Body of pancreas (tissue), 4 donors: ENCODE data around the gene CTNND2.

Experiments used
- CTCF ChIP-seq, 7 experiments: fragments of 450-650 bp in 4 of 7; fragments of 200-600 bp in 3 of 7; sonication (generic) in 3 of 7; IDR thresholded peaks; one replicate each; pipeline ENCODE4 v1.5.1; 2016 to 2019; ENCODE audit warnings: antibody characterized with exemption in 7 of 7
- POLR2A ChIP-seq, 3 donors: fragments of 450-650 bp; IDR thresholded peaks; one replicate each; pipeline ENCODE4 v1.6.1; 2016; ENCODE audit warnings: antibody characterized with exemption in 3 of 3, mild to moderate bottlenecking in 2 of 3

- no peak for TF ChIP-seq POLR2A (IDR thresholded peaks at IDR 0.05)
- no peak for TF ChIP-seq CTCF (IDR thresholded peaks at IDR 0.05)
Observed at GRCh38 chr5:11491404-11492075, 412.7 kb downstream of the CTNND2 start.
